ENCODE data around the gene ADGRD1.

The ADGRD1 gene

DNA sequence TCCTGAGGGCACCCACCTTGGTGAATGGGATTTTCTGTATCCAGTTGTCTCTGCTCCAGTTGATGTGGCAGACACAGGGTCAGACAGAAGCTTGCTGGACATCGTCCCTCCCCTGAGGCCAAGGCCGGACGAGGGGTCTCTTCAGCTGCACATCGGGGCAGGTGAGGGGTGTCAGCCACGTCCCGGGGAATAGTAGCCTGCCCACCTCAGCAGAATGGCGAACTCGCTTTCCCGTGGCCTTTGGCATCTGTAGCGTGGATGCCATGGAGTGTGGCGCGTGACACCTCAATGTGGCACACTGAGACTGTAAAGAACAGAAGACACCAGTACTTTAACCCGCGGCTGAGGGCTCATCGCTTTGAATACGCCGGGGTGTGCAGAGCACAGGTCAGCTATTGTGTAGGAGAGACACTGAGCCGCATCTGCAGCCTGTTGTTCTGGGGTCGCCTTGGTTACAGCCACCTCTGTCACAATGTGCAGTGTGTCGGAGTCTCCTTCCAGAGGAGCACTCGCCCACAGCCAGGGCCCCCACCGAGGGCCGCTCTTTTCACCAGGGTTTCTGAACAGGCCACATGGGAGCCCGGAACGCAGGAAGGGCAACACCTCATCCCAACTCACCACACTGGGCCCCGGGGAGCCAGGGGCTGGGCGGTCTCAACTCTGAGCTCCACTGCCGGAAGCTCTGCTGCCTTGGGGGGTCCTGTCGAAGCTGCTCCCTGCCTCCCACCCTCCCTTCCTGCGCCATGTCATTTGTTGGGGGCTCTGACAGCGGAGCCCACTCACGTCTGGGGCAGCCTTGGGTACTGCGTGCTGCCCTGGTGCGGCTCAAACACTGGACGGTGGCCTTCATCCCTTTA, 77.0 kb downstream of the ADGRD1 start:
- TF ChIP-seq ZNF274 (IDR thresholded peaks at IDR 0.05; ENCODE audit: low read depth, low read length) = no peak

DNA sequence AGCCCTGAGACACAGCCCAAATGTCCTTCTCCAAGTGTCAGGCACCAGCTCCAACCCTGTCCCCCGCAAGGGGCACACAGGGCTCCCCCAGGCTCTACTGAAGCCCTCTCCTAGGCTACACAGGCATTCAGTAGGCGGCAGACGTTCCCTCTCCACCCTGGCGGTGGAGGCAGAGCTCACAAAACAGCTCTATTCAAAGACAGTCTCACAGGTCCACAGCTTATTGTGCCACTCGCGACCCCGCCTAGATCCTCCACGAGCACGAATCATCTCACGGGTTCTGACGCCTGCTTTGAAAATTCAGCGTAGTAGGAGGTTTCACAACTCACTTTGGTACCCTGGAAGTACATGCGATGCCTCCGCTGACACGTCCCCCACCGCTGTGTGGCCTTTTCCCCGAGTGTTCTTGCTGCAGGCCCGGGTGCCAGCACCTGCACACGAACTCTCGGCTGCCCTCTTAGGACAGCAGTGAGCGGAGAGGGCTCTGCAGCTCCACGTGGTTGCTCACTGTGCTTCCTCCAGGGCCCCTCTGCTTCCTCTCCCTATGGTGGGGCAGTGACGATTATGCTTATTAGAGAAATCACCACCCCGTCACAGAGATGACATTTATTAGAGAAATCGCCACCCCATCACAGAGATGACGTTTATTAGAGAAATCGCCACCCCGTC, 78.5 kb downstream of the ADGRD1 start:
- H3K4me3 ChIP-seq (ENCODE audit: low read length) = no peak overlapping the region
- no peak for TF ChIP-seq ZNF274 (IDR thresholded peaks at IDR 0.05; ENCODE audit: low read depth, low read length)

More for the DNA sequence above, 77.0 kb downstream of the ADGRD1 start:
- H3K4me3 ChIP-seq (ENCODE audit: low read length) = no peak overlapping the region

DNA sequence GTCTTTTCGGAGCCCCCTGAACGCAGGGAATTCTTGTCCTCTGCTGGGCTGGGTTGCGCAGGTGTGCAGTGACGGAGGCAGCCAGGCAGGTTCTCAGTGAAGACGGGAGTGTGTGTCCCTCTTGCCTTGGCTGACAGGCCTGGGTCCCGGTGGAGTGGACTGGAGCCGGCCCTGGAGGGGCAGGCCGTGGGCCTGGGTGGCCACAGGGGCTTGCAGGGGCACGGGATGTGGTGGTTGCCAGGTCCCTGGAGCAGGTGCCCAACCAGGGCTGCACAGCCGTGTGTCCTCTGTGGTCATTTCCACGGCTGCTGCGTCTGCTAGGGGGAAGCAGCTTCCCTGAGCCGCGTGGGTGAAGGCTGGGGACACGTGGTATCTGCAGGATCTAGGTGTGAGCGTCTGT, 79.8 kb downstream of the ADGRD1 start:
- TF ChIP-seq ZNF274 (IDR thresholded peaks at IDR 0.05; ENCODE audit: low read depth, low read length) = no peak
- no peak overlapping the region for H3K4me3 ChIP-seq (ENCODE audit: low read length)

DNA sequence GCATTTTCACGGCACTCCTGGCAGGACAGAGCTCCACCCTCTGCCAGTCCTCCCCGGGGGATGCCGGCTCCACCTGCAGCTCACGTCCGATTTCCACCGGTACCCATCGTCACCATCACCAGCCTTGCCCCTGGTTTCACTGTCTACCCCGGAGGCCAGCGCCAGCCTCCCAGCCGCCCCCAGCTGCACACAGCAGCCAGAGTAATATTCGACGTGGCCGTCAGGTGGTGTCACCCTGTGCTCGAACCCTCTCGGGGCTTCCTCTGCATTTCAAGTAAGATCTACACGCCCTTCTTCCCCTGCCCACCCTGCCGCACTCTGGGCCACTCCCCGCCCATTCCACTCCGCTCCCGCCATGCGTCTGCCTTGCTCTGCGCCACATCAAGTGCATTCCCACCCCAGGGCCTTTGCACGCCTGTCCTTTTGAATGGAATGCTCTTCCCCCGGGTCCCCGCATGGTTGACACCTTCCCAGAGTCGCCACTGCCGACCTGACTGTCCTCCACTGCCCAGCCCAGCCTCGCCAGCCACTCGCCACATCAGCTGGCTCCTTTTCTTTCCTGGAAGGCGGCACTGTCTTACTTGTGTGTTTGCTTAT, 80.3 kb downstream of the ADGRD1 start:
- no peak for TF ChIP-seq ZNF274 (IDR thresholded peaks at IDR 0.05; ENCODE audit: low read depth, low read length)
- no peak overlapping the region for H3K4me3 ChIP-seq (ENCODE audit: low read length)

DNA sequence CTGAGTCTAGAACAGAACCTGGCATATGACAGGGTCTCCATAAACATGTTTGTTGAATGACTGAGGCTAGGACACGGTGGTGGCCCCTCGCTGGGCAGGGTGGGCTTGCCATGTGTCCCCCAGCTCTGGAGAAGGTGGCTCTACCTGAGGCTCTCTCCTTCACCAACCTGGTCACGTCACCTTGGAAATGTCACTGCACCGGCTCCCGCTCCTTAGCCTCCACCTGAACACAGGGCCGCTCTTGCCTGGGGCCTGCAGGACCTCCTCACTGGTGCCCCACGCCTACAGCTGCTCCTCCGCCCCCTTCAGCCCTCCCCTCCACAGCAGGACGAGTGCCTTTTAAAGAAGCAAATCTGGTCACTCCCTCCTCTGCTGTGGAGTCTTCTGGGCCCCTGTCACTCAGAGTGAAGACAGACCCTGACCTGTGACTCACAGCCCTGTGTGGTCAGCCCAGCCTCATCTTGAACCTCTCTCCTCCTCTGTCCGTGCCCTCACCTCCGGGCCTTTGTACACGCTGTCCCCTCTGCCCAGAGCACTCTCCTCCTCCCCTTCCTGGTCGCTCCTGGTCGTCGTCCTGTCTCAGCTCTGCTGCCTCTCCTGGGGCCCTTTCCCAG, 81.0 kb downstream of the ADGRD1 start:
- TF ChIP-seq ZNF274 (IDR thresholded peaks at IDR 0.05; ENCODE audit: low read depth, low read length) = no peak

DNA sequence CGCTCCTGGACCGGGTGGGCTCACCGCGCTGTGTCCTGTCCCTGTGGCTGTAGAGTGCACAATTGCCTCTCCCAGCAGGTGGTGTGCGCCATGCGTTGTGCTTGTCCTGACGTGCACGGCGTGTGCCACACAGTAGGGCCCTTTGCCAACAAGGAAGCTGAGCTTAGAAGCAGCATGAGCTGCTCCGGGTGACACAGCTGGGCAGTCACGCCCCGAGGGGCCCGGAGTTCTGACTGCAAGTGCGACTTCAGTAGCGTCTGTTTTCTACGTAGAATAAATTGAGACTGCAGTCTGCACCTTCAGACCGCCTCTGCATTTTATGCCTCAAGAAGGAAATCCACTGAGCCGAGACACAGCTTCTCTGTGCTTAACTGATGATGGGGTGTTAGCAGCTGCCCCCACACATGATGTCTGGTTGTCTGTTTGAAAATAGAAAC, 81.6 kb downstream of the ADGRD1 start:
- TF ChIP-seq ZNF274 (IDR thresholded peaks at IDR 0.05; ENCODE audit: low read depth, low read length) = no peak
- H3K4me3 ChIP-seq (ENCODE audit: low read length) = no peak overlapping the region

More for the DNA sequence above, 81.0 kb downstream of the ADGRD1 start:
- no peak overlapping the region for H3K4me3 ChIP-seq (ENCODE audit: low read length)

DNA sequence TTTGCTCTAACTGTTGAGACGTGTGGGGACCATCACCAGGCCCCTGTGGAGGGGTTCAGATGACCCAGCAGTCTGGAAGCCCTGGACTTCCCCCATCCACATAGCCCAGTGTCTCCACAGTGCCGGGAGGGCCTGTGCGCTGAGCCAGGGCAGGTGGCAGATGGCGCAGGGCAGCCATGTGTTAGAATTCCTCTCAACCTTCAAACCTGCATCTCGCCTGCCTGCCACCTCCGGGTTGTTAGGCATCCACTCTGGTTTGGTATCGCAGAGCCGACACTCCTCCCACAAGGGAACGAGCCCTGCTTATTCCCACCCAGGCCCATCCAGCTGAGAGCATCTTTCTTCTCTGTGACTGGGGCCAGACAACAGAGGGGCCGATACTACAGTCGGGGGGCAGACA, 84.5 kb downstream of the ADGRD1 start:
- no peak for TF ChIP-seq ZNF274 (IDR thresholded peaks at IDR 0.05; ENCODE audit: low read depth, low read length)

DNA sequence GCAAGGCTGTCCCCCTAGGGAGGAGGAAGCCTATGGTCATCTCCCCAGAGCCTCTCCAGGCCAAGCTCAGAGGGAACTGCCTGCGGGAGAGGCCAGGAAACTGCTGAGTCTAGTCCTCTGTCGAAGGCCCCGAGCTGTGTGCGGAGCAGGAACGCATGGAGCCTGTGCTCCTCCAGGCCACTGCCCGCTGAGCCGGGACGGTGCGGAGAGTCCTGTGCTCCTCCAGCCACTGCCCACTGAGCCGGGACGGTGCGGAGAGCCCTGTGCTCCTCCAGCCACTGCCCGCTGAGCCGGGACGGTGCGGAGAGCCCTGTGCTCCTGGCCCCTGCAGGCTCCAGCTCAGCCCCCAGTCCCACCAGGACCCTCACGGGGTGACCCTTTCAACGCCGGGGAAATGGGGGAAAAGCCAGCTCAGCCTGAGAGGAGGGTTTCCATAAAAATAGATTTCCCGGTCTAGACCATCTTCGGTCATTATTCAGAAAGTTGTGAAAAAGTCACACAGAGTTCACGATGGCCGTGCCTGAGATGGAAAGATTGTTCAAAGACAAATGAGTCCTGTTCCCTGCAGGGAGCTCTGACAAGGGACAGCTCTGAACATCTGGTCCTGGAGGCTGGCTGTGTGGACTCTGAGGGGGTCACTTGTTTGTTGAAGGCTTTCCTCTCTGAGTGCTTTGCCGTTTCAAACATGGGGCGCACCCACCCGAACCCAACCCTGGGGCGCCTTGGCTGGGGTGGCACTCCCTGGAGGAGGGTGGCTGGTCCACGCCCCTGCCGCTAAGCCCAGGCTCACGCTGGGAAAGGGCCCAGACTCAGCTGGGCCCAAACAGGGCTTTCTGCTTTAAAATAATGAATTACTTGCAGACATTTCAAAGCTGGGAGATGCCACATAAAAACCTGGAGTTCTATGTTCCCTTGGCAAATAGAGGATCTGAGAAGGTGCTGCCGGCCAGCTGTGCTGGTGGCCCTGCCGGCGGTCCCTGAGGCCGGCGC, 85.5 kb downstream of the ADGRD1 start:
- H3K4me3 ChIP-seq (ENCODE audit: low read length) = no peak overlapping the region
- TF ChIP-seq ZNF274 (IDR thresholded peaks at IDR 0.05; ENCODE audit: low read depth, low read length) = no peak

More for the DNA sequence above, 84.5 kb downstream of the ADGRD1 start:
- no peak overlapping the region for H3K4me3 ChIP-seq (ENCODE audit: low read length)

DNA sequence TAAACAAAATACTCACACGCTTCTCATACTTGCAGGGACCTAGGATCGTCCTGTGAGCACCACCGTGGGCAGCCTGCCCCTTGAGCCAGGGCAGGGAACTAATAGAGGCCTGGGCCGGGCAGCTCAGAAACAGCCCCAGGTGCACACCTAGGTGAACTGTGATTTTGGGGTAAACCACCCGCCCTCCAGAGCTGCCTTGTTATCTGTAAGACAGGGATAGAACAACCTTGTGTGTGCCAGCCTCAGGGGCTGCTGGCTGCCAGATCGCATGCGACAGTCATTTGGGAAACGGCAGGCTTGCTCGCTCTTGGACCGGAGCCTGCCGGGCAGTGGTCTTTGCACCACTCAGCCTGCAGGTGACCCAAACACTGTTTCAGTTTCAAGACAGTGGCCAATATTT, 86.8 kb downstream of the ADGRD1 start:
- no peak for TF ChIP-seq ZNF274 (IDR thresholded peaks at IDR 0.05; ENCODE audit: low read depth, low read length)
- H3K4me3 ChIP-seq (ENCODE audit: low read length) = no peak overlapping the region

DNA sequence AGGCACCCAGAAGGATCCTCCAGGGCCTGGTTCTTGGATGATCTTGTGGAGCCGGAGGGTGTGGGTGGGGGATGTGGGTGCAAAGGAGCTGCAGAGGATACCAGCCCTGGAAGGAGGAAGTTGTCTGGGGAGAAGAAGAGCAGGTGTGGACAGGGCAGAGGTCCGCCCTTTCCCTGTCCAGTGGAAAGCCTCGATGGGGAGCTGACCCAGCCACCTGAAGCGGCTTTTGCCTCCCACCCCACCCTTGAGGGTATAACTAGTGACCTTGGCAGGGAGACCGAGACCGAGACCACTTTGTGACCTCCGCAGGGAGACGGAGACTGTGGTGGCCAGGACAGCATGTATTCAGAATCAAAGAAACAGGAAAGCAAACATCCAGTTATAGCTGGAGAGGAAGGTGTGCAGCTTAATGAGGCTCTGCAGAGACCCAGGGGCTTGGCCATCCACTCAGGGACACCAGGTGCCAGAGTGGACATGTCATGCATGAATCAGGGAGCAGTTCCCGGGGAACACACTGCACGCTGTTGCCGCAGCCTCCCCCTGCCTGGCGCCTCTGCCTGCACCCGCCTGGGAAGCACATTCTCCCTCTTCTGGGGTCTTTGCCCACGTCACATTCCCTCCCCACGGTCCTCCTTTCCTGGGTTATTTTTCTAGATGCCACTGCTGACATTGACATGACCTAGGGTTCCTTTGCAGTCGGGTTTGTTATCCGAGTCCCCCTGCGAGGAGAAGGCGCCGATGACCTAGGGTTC, 87.7 kb downstream of the ADGRD1 start:
- H3K4me3 ChIP-seq (ENCODE audit: low read length) = no peak overlapping the region
- no peak for TF ChIP-seq ZNF274 (IDR thresholded peaks at IDR 0.05; ENCODE audit: low read depth, low read length)

DNA sequence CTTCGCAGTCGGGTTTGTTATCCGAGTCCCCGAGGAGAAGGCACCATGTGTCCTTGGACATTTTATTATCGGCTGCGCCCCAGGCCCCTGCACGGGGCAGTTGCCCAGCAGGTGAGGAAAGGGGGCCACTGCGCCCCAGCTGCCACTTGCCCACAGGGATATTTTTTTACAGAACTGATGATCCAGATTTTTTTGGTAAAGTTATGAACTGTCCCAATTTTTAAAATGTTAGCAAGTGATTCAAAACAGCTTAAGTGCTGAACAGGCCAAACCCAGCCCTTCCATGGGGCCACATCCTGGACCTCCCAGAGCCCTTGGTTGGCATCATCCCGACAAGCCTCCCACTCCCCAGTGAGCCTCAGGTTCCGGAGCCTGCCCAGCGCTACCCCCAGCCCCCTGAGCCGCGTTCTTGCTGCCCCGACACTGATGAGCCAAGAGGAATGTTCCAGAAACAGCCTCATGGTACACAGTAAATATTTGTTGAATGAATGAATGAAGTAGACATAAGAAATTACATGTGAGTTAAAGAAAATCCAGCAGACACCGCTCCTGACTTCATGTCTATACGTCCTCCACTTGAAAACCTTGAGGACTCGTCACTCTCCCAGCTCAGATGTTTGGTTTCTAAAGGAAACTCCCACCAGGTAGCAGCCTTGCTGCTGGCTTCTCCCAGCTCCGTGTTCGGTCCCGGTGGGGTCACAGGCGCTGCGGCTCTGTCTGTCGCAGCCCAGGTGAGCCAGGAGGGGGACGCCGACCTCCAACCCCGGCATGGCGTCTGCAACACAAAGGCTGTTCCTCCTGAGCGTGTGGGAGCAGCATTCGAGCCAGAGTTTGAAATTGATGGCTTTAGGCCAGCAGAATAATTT, 88.5 kb downstream of the ADGRD1 start:
- no peak for TF ChIP-seq ZNF274 (IDR thresholded peaks at IDR 0.05; ENCODE audit: low read depth, low read length)
- no peak overlapping the region for H3K4me3 ChIP-seq (ENCODE audit: low read length)

DNA sequence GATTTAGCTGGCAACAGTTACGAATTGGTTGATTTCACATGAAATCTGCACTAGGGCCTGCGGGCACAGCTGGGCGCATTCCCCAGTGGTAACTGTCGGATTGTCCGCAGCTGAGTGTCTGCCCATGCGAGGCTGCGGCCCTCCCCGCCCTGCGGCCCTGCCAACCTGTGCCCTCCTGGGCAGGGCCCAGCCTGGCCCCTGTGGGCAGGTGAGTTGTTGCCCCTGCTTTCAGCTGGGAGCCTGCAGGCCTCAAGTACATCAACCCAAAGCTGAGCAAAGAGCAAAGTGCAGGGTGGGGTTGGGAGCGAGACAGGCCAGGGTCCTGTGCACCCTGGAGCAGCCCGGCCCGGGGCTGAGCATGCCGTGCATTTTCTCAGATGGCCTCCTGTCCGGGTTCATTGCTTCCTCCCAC, 89.1 kb downstream of the ADGRD1 start:
- no peak overlapping the region for H3K4me3 ChIP-seq (ENCODE audit: low read length)
- TF ChIP-seq ZNF274 (IDR thresholded peaks at IDR 0.05; ENCODE audit: low read depth, low read length) = no peak
